Measurements from ENCODE around the gene TAS2R31. TPM values are rescaled to one million over a fixed set of nuclear protein-coding genes. Genes with fewer than 3 reads are reported as not detected.

The TAS2R31 gene
- polyA plus RNA-seq, 1 donor (not counting 4 experiments of a cell fraction or from before 2014, with no cell fraction given), result 0.28 TPM

GRCh38 chr12:11007608-11008007, 23.6 kb downstream of the TAS2R31 start:
- H4K20me1 ChIP-seq (ENCODE audit: control insufficient read depth, extremely low read depth, insufficient read depth, low read length), result no peaks in the 10 kb centered on the region

GRCh38 chr12:10998204-10998603, 33.0 kb downstream of the TAS2R31 start, which contains the start of gene TAS2R20:
TSS of gene TAS2R20 (minus strand) at chr12:10998304. CDS start at chr12:10997875, 429 bp downstream.
- no peak for DNase-seq (ENCODE audit: low read depth, low spot score)
- no peak within 1 kb of the TSS for H3K9ac ChIP-seq (ENCODE audit: control insufficient read depth, extremely low read depth, insufficient read depth, low read length)
- H4K20me1 ChIP-seq (ENCODE audit: control insufficient read depth, extremely low read depth, insufficient read depth, low read length), result no peaks in the 10 kb centered on the region
- no peaks in the 10 kb centered on the region for H3K9me3 ChIP-seq (ENCODE audit: control insufficient read depth, low read depth, low read length)
- dilution Hi-C loops (cut with MboI; ENCODE audit: extremely low pct_ligation_motif_present, low sequenced_read_pairs), result no loop called here
- no peak within 1 kb of the TSS for H3K27ac ChIP-seq (ENCODE audit: control insufficient read depth, insufficient read depth, low read length)
- H3K27me3 ChIP-seq (ENCODE audit: control insufficient read depth, extremely low read depth, insufficient read depth, low read length), result no peaks in the 10 kb centered on the region
- H2AFZ ChIP-seq (ENCODE audit: control insufficient read depth, low read length), result no peak within 1 kb of the TSS
- H3K79me2 ChIP-seq (ENCODE audit: control insufficient read depth, insufficient read depth, low read length), result no peaks in the 10 kb centered on the region
- H3K4me3 ChIP-seq (ENCODE audit: control insufficient read depth in 2 of 3, extremely low read depth in 1 of 3, insufficient read depth in 2 of 3, low read depth in 1 of 3, low read length in 3 of 3), result no peak within 1 kb of the TSS
- no peak for FAIRE-seq
- H3K4me1 ChIP-seq (ENCODE audit: control insufficient read depth, extremely low read depth, insufficient read depth, low read length), result no peaks in the 10 kb centered on the region
- H3K9me1 ChIP-seq (ENCODE audit: control insufficient read depth, extremely low read depth, insufficient read depth, low read length), result no peaks in the 10 kb centered on the region
- no peaks in the 10 kb centered on the region for H3K36me3 ChIP-seq (ENCODE audit: control insufficient read depth in 2 of 2, extremely low read depth in 1 of 2, insufficient read depth in 2 of 2, low read length in 2 of 2)
- TF ChIP-seq EZH2 (IDR thresholded peaks at IDR 0.05; ENCODE audit: low read length), result no peak
- no peak within 1 kb of the TSS for H3K4me2 ChIP-seq (ENCODE audit: control insufficient read depth, extremely low read depth, insufficient read depth, low read depth, low read length)

More at GRCh38 chr12:11007608-11008007, 23.6 kb downstream of the TAS2R31 start:
- no peak for DNase-seq (ENCODE audit: low read depth, low spot score)
- no peak for FAIRE-seq
- Histone ChIP-seq H3K27me3 (ENCODE audit: control insufficient read depth, extremely low read depth, insufficient read depth, low read length) (no peaks in the 10 kb centered on the region), H3K9me1 (ENCODE audit: control insufficient read depth, extremely low read depth, insufficient read depth, low read length) (no peaks in the 10 kb centered on the region), H3K4me2 (ENCODE audit: control insufficient read depth, extremely low read depth, insufficient read depth, low read depth, low read length) (no peak overlapping the region), H3K9ac (ENCODE audit: control insufficient read depth, extremely low read depth, insufficient read depth, low read length) (no peak overlapping the region), H3K9me3 (ENCODE audit: control insufficient read depth, low read depth, low read length) (no peaks in the 10 kb centered on the region), H3K79me2 (ENCODE audit: control insufficient read depth, insufficient read depth, low read length) (no peaks in the 10 kb centered on the region), H3K27ac (ENCODE audit: control insufficient read depth, insufficient read depth, low read length) (no peak overlapping the region), H3K4me1 (ENCODE audit: control insufficient read depth, extremely low read depth, insufficient read depth, low read length) (peaks cover 6% of the 10 kb centered on the region), H3K36me3 (ENCODE audit: control insufficient read depth in 2 of 2, extremely low read depth in 1 of 2, insufficient read depth in 2 of 2, low read length in 2 of 2) (no peaks in the 10 kb centered on the region), H3K4me3 (ENCODE audit: control insufficient read depth in 2 of 3, extremely low read depth in 1 of 3, insufficient read depth in 2 of 3, low read depth in 1 of 3, low read length in 3 of 3) (no peak overlapping the region), H2AFZ (ENCODE audit: control insufficient read depth, low read length) (no peak overlapping the region)
- TF ChIP-seq EZH2 (IDR thresholded peaks at IDR 0.05; ENCODE audit: low read length) (no peak), CTCF (optimal IDR thresholded peaks at IDR 0.05 in 1 of 3, IDR thresholded peaks at IDR 0.05 in 1 of 3, conservative IDR thresholded peaks at IDR 0.05 in 1 of 3; ENCODE audit: extremely low read depth in 1 of 3, insufficient read depth in 2 of 3, low read length in 3 of 3) (no peak)
- dilution Hi-C loops (cut with MboI; ENCODE audit: extremely low pct_ligation_motif_present, low sequenced_read_pairs), result no loop called here

GRCh38 chr12:10994307-10994706, 36.9 kb downstream of the TAS2R31 start:
- Histone ChIP-seq H2AFZ (ENCODE audit: control insufficient read depth, low read length) (no peak overlapping the region), H3K9me3 (ENCODE audit: control insufficient read depth, low read depth, low read length) (no peaks in the 10 kb centered on the region), H3K4me1 (ENCODE audit: control insufficient read depth, extremely low read depth, insufficient read depth, low read length) (no peaks in the 10 kb centered on the region), H3K27me3 (ENCODE audit: control insufficient read depth, extremely low read depth, insufficient read depth, low read length) (no peaks in the 10 kb centered on the region), H3K27ac (ENCODE audit: control insufficient read depth, insufficient read depth, low read length) (no peak overlapping the region), H3K79me2 (ENCODE audit: control insufficient read depth, insufficient read depth, low read length) (no peaks in the 10 kb centered on the region), H3K4me3 (ENCODE audit: control insufficient read depth in 2 of 3, extremely low read depth in 1 of 3, insufficient read depth in 2 of 3, low read depth in 1 of 3, low read length in 3 of 3) (no peak overlapping the region), H4K20me1 (ENCODE audit: control insufficient read depth, extremely low read depth, insufficient read depth, low read length) (no peaks in the 10 kb centered on the region), H3K9me1 (ENCODE audit: control insufficient read depth, extremely low read depth, insufficient read depth, low read length) (no peaks in the 10 kb centered on the region), H3K4me2 (ENCODE audit: control insufficient read depth, extremely low read depth, insufficient read depth, low read depth, low read length) (no peak overlapping the region), H3K36me3 (ENCODE audit: control insufficient read depth in 2 of 2, extremely low read depth in 1 of 2, insufficient read depth in 2 of 2, low read length in 2 of 2) (no peaks in the 10 kb centered on the region), H3K9ac (ENCODE audit: control insufficient read depth, extremely low read depth, insufficient read depth, low read length) (no peak overlapping the region)
- dilution Hi-C loops (cut with MboI; ENCODE audit: extremely low pct_ligation_motif_present, low sequenced_read_pairs), result no loop called here
- FAIRE-seq, result no peak
- DNase-seq (ENCODE audit: low read depth, low spot score), result no peak
- TF ChIP-seq EZH2 (IDR thresholded peaks at IDR 0.05; ENCODE audit: low read length), result no peak
- no peak for TF ChIP-seq CTCF (optimal IDR thresholded peaks at IDR 0.05 in 1 of 3, IDR thresholded peaks at IDR 0.05 in 1 of 3, conservative IDR thresholded peaks at IDR 0.05 in 1 of 3; ENCODE audit: extremely low read depth in 1 of 3, insufficient read depth in 2 of 3, low read length in 3 of 3)
